Measurements from ENCODE around the gene LRRN3.

Gene LRRN3

DNA sequence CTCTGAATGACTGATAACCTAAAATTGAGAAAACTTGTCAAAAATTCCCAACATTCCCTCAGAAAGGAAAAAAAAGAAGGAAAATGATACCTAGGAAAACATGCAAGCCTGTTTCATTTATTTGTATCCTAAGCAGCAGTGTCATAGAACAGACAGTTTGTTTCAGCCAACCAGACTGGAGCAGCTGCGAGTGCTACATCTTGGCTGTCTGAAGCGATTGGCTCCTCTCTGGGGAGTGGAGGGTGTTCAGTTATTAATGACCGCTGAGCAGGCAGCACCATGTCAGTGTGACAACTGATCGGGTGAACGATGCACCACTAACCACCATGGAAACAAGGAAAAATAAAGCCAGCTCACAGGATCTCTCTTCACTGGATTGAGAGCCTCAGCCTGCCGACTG is at the start of gene LRRN3:
Gene LRRN3, plus strand, starts transcription at position 282 of the 400 bp plus-strand sequence. CDS start 31,646 bp downstream, outside the sequence.
- Histone ChIP-seq H2AFZ (no peak within 1 kb of the TSS), H3K79me2 (no peaks in the 10 kb centered on the region), H3K9me3 (ENCODE audit: control insufficient read depth, low read length) (no peaks in the 10 kb centered on the region), H3K4me1 (no peaks in the 10 kb centered on the region), H3K4me3 (ENCODE audit: low read depth, low read length) (no peak within 1 kb of the TSS), H3K36me3 (ENCODE audit: control insufficient read depth, insufficient read depth, low read length) (no peaks in the 10 kb centered on the region), H3K9ac (no peak within 1 kb of the TSS), H3K27me3 (ENCODE audit: control insufficient read depth, insufficient read depth, low read length) (no peaks in the 10 kb centered on the region), H3K4me2 (ENCODE audit: low read length) (no peak within 1 kb of the TSS), H3K27ac (no peak within 1 kb of the TSS)
- TF ChIP-seq, protein P1, sequence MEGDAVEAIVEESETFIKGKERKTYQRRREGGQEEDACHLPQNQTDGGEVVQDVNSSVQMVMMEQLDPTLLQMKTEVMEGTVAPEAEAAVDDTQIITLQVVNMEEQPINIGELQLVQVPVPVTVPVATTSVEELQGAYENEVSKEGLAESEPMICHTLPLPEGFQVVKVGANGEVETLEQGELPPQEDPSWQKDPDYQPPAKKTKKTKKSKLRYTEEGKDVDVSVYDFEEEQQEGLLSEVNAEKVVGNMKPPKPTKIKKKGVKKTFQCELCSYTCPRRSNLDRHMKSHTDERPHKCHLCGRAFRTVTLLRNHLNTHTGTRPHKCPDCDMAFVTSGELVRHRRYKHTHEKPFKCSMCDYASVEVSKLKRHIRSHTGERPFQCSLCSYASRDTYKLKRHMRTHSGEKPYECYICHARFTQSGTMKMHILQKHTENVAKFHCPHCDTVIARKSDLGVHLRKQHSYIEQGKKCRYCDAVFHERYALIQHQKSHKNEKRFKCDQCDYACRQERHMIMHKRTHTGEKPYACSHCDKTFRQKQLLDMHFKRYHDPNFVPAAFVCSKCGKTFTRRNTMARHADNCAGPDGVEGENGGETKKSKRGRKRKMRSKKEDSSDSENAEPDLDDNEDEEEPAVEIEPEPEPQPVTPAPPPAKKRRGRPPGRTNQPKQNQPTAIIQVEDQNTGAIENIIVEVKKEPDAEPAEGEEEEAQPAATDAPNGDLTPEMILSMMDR (IDR thresholded peaks at IDR 0.05), result no peak

DNA sequence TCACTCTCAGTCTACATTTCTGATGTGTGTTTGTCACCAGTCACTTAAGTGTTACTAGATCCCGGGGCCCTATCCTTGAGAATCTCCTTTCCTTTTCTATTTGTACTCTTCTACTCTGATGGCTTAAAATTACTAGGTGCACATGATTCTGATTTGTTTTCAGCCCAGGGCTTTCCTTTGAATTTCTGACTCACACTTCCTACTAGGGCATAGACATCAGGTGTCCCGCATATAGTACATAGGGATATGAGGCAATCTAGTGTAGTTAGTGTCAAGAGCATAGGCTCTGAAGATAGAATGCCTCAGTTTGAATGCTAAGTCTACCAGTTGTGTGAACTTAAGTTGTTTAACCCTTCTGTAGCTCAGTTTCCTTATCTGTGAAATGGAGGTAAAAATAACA is 49.4 kb upstream of the LRRN3 start:
- Histone ChIP-seq H2AFZ (no peak overlapping the region), H3K36me3 (ENCODE audit: control insufficient read depth, insufficient read depth, low read length) (no peaks in the 10 kb centered on the region), H3K4me2 (ENCODE audit: low read length) (no peak overlapping the region), H3K27ac (no peak overlapping the region), H3K79me2 (no peaks in the 10 kb centered on the region), H3K27me3 (ENCODE audit: control insufficient read depth, insufficient read depth, low read length) (no peaks in the 10 kb centered on the region), H3K4me3 (ENCODE audit: low read depth, low read length) (no peak overlapping the region), H3K9ac (no peak overlapping the region), H3K4me1 (no peaks in the 10 kb centered on the region), H3K9me3 (ENCODE audit: control insufficient read depth, low read length) (no peaks in the 10 kb centered on the region)
- TF ChIP-seq, protein P1 (IDR thresholded peaks at IDR 0.05), result no peak

DNA sequence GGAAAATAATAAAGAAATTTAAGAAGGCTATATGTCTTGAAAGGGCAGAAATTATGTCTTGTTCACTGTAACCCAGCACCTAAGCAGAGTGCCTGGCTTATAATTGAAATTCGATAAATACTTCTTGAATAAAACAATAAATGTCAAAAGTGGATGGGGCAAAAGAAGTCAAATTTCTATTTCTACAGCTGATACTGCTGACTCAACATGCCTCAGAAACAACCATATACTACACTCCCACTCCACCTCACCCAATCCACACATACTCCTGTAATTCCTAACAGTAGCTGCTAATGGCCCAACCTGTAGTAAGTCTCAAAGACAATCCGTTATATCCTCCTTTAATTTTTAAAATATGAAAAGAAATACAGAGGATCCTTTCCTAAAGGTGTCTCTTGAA is 48.1 kb upstream of the LRRN3 start:
- no peak overlapping the region for H2AFZ ChIP-seq
- H3K27ac ChIP-seq, result no peak overlapping the region
- no peaks in the 10 kb centered on the region for H3K27me3 ChIP-seq (ENCODE audit: control insufficient read depth, insufficient read depth, low read length)
- H3K79me2 ChIP-seq, result no peaks in the 10 kb centered on the region
- no peaks in the 10 kb centered on the region for H3K36me3 ChIP-seq (ENCODE audit: control insufficient read depth, insufficient read depth, low read length)
- H3K9me3 ChIP-seq (ENCODE audit: control insufficient read depth, low read length), result no peaks in the 10 kb centered on the region
- H3K4me3 ChIP-seq (ENCODE audit: low read depth, low read length), result no peak overlapping the region
- no peak overlapping the region for H3K4me2 ChIP-seq (ENCODE audit: low read length)
- H3K9ac ChIP-seq, result no peak overlapping the region
- TF ChIP-seq, protein P1 (IDR thresholded peaks at IDR 0.05), result no peak
- no peaks in the 10 kb centered on the region for H3K4me1 ChIP-seq

DNA sequence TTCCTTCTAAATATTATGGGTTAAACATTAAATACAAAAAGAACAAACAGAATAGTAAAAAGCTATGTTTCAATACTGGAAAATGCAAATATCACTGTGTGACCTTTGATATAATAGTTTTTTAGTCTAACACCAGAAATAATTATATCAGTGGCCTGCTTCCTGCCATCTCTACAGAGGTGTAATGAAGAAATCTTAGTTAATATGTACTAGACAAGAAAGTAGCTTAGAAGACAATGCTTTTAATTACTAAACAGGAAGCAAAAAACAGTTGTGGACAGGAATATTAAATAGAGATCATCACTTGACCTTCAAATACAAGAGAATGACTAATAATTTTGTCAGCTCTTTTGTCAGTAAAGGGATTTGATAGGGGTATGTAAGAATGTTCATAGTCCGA is 47.4 kb upstream of the LRRN3 start:
- no peak overlapping the region for H3K4me2 ChIP-seq (ENCODE audit: low read length)
- no peaks in the 10 kb centered on the region for H3K27me3 ChIP-seq (ENCODE audit: control insufficient read depth, insufficient read depth, low read length)
- H2AFZ ChIP-seq, result no peak overlapping the region
- H3K9ac ChIP-seq, result no peak overlapping the region
- H3K4me1 ChIP-seq, result no peaks in the 10 kb centered on the region
- TF ChIP-seq, protein P1 (IDR thresholded peaks at IDR 0.05), result no peak
- no peak overlapping the region for H3K27ac ChIP-seq
- H3K79me2 ChIP-seq, result no peaks in the 10 kb centered on the region
- no peak overlapping the region for H3K4me3 ChIP-seq (ENCODE audit: low read depth, low read length)
- H3K9me3 ChIP-seq (ENCODE audit: control insufficient read depth, low read length), result no peaks in the 10 kb centered on the region
- no peaks in the 10 kb centered on the region for H3K36me3 ChIP-seq (ENCODE audit: control insufficient read depth, insufficient read depth, low read length)

DNA sequence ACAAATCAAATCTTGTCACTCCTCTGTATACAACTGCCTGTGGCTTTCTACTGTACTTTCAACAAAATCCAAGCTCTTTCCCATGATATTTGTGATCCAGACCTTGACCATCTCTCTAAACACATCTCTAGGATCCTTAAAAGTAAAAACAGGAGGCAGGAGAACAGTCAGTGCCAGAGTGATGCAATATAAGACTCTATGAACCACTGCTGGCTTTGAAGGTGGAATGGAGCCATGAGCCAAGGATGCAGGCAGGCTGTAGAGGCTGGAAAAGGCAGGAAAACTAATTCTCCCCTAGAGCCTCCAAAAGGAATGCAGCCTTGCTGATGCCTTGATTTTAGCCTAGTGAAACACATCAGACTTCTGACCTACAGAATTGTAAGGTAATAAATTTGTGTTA is 45.5 kb upstream of the LRRN3 start:
- Histone ChIP-seq H3K4me2 (ENCODE audit: low read length) (no peak overlapping the region), H3K79me2 (no peaks in the 10 kb centered on the region), H3K27me3 (ENCODE audit: control insufficient read depth, insufficient read depth, low read length) (no peaks in the 10 kb centered on the region), H3K4me3 (ENCODE audit: low read depth, low read length) (no peak overlapping the region), H3K27ac (no peak overlapping the region), H2AFZ (no peak overlapping the region), H3K36me3 (ENCODE audit: control insufficient read depth, insufficient read depth, low read length) (no peaks in the 10 kb centered on the region), H3K9ac (no peak overlapping the region), H3K4me1 (no peaks in the 10 kb centered on the region), H3K9me3 (ENCODE audit: control insufficient read depth, low read length) (no peaks in the 10 kb centered on the region)
- TF ChIP-seq, protein P1 (IDR thresholded peaks at IDR 0.05), result no peak
